H9 (cell line): Measurements from ENCODE around the gene SIN3B. TPM values are rescaled to one million over a fixed set of nuclear protein-coding genes. Genes with fewer than 3 reads are reported as not detected.

Experiments used
- DNase-seq: peaks from one replicate; pipeline ENCODE4 v3.0.0-alpha.2; 2017
- H2AFZ ChIP-seq: one replicate; pipeline ENCODE4 v1.6.1; 2013; ENCODE audit warnings: mild to moderate bottlenecking, low read length, control low read depth, moderate library complexity
- H2AK5ac ChIP-seq: 2 replicates; pipeline ENCODE4 v1.6.1; 2013; ENCODE audit warnings: low read length, control low read depth, mixed read lengths; ENCODE audit not compliant: insufficient read length
- H2BK120ac ChIP-seq: one replicate; pipeline ENCODE4 v1.6.1; 2013; ENCODE audit warnings: low read depth, mild to moderate bottlenecking, low read length, control low read depth, inconsistent platforms; ENCODE audit not compliant: poor library complexity, severe bottlenecking
- H2BK12ac ChIP-seq: 2 replicates; pipeline ENCODE4 v1.6.1; 2013; ENCODE audit warnings: low read length, control low read depth, mixed read lengths, low read depth; ENCODE audit not compliant: insufficient read length
- H2BK15ac ChIP-seq: 2 replicates; pipeline ENCODE4 v1.6.1; 2013; ENCODE audit warnings: low read depth, low read length, control low read depth
- H2BK20ac ChIP-seq: one replicate; pipeline ENCODE4 v1.6.1; 2013; ENCODE audit warnings: low read depth, mild to moderate bottlenecking, low read length, control low read depth, inconsistent platforms; ENCODE audit not compliant: poor library complexity, severe bottlenecking
- H2BK5ac ChIP-seq: 2 replicates; pipeline ENCODE4 v1.6.1; 2013; ENCODE audit warnings: low read length, control low read depth, mixed read lengths; ENCODE audit not compliant: insufficient read length
- H3K14ac ChIP-seq: 2 replicates; pipeline ENCODE4 v1.6.1; 2013; ENCODE audit warnings: low read length, control low read depth; ENCODE audit not compliant: insufficient read depth
- H3K18ac ChIP-seq: 2 replicates; pipeline ENCODE4 v1.6.1; 2013; ENCODE audit warnings: low read depth, mild to moderate bottlenecking, mixed read lengths, low read length, control low read depth; ENCODE audit not compliant: insufficient read length
- H3K23ac ChIP-seq: 2 replicates; pipeline ENCODE4 v1.6.1; 2013; ENCODE audit warnings: low read length, control low read depth, mixed read lengths, low read depth; ENCODE audit not compliant: insufficient read length
- H3K23me2 ChIP-seq: 2 replicates; pipeline ENCODE4 v1.6.1; 2013; ENCODE audit warnings: low read depth, mild to moderate bottlenecking, mixed read lengths, low read length, control low read depth; ENCODE audit not compliant: insufficient read length, poor library complexity, severe bottlenecking
- H3K27ac ChIP-seq: 2 replicates; pipeline ENCODE4 v1.5.1; 2013; ENCODE audit warnings: low read length, control low read depth, mixed read lengths, low read depth; ENCODE audit not compliant: insufficient read length
- H3K27me3 ChIP-seq: 2 replicates; pipeline ENCODE4 v1.6.1; 2013; ENCODE audit warnings: low read length, control low read depth, inconsistent platforms; ENCODE audit not compliant: insufficient read depth
- H3K4ac ChIP-seq: 2 replicates; pipeline ENCODE4 v1.6.1; 2013; ENCODE audit warnings: low read depth, mild to moderate bottlenecking, control low read depth, inconsistent platforms, low read length, moderate library complexity
- H3K4me1 ChIP-seq: 2 replicates; pipeline ENCODE4 v1.6.1; 2013; ENCODE audit warnings: low read length, control low read depth, inconsistent platforms; ENCODE audit not compliant: insufficient read depth
- H3K4me2 ChIP-seq: 2 replicates; pipeline ENCODE4 v1.6.1; 2013; ENCODE audit warnings: low read length, control low read depth, mixed read lengths; ENCODE audit not compliant: insufficient read length, insufficient read depth
- H3K56ac ChIP-seq: 2 replicates; pipeline ENCODE4 v1.6.1; 2013; ENCODE audit warnings: low read depth, mild to moderate bottlenecking, mixed read lengths, low read length, control low read depth; ENCODE audit not compliant: insufficient read length
- H3K79me1 ChIP-seq: 2 replicates; pipeline ENCODE4 v1.6.1; 2013; ENCODE audit warnings: low read depth, mild to moderate bottlenecking, moderate library complexity, low read length, control low read depth, inconsistent platforms; ENCODE audit not compliant: insufficient read depth, poor library complexity, severe bottlenecking
- H3K79me2 ChIP-seq: 2 replicates; pipeline ENCODE4 v1.6.1; 2013; ENCODE audit warnings: low read length, control low read depth, inconsistent platforms; ENCODE audit not compliant: insufficient read depth
- H3K9ac ChIP-seq: 2 replicates; pipeline ENCODE4 v1.6.1; 2013; ENCODE audit warnings: low read length, control low read depth, mixed read lengths; ENCODE audit not compliant: insufficient read length; ENCODE audit errors: extremely low read depth
- H3K9me3 ChIP-seq: one replicate; pipeline ENCODE4 v1.6.1; 2013; ENCODE audit warnings: low read depth, low read length, inconsistent platforms; ENCODE audit not compliant: control insufficient read depth
- H3T11ph ChIP-seq: one replicate; pipeline ENCODE4 v1.6.1; 2013; ENCODE audit warnings: mild to moderate bottlenecking, low read length, control low read depth, inconsistent platforms
- H4K20me1 ChIP-seq: one replicate; pipeline ENCODE4 v1.6.1; 2013; ENCODE audit not compliant: control insufficient read depth, insufficient read length, insufficient read depth
- H4K5ac ChIP-seq: 2 replicates; pipeline ENCODE4 v1.6.1; 2013; ENCODE audit warnings: low read depth, mild to moderate bottlenecking, mixed read lengths, low read length, control low read depth; ENCODE audit not compliant: insufficient read length
- H4K8ac ChIP-seq: replicated peaks from 2 replicates; pipeline ENCODE4 v1.6.1; 2013; ENCODE audit warnings: low read length, control low read depth, mixed read lengths, low read depth; ENCODE audit not compliant: insufficient read length
- H4K91ac ChIP-seq: 2 replicates; pipeline ENCODE4 v1.6.1; 2013; ENCODE audit warnings: low read depth, mild to moderate bottlenecking, moderate library complexity, mixed read lengths, low read length, control low read depth; ENCODE audit not compliant: insufficient read length
- H3K27ac Mint-ChIP-seq, 3 experiments: 2 replicates in 2 of 3; 3 replicates in 1 of 3; pipeline ENCODE4 v1.8.0; 2020 to 2021; ENCODE audit warnings: mixed read lengths in 3 of 3, mild to moderate bottlenecking in 1 of 3, moderate library complexity in 1 of 3
- H3K27me3 Mint-ChIP-seq: 2 replicates; pipeline ENCODE4 v1.8.0; 2021; ENCODE audit warnings: low read depth, mild to moderate bottlenecking, moderate library complexity, mixed read lengths
- H3K36me3 Mint-ChIP-seq, 3 experiments: 2 replicates in 2 of 3; 3 replicates in 1 of 3; pipeline ENCODE4 v1.8.0; 2020 to 2021; ENCODE audit warnings: low read depth in 3 of 3, mixed read lengths in 3 of 3; ENCODE audit not compliant: insufficient read depth in 1 of 3
- H3K4me1 Mint-ChIP-seq, 2 experiments: 2 replicates each; pipeline ENCODE4 v1.8.0; 2020; ENCODE audit warnings: mixed read lengths in 2 of 2
- H3K4me3 Mint-ChIP-seq, 2 experiments: 2 replicates in 1 of 2; 3 replicates in 1 of 2; pipeline ENCODE4 v1.8.0; 2020 to 2021; ENCODE audit warnings: mild to moderate bottlenecking in 2 of 2, mixed read lengths in 2 of 2, moderate library complexity in 1 of 2
- H3K9me3 Mint-ChIP-seq, 2 experiments: 2 replicates in 1 of 2; 3 replicates in 1 of 2; pipeline ENCODE4 v1.8.0; 2020; ENCODE audit warnings: mild to moderate bottlenecking in 2 of 2, mixed read lengths in 2 of 2, moderate library complexity in 1 of 2
- CTCF ChIP-seq: fragments of 200-600 bp; sonication (generic); conservative IDR thresholded peaks from 3 replicates; pipeline ENCODE4 v1.8.0; 2021; ENCODE audit warnings: antibody characterized with exemption, mild to moderate bottlenecking
- WGBS: extraction: QIAGEN DNeasy Blood & Tissue Kit; methylation state at CpG from one replicate; pipeline ENCODE4 v1.1.7; 2013; ENCODE audit warnings: missing lambda C conversion rate, low lambda C conversion rate, mixed read lengths; ENCODE audit not compliant: insufficient read length; ENCODE audit errors: extremely low coverage; 5-methylcytosine and 5-hydroxymethylcytosine counted together
- total RNA-seq: library from RNA; stranded (reverse); gene quantifications from 2 replicates; pipeline ENCODE4 v1.2.1, GENCODE V29; 2021

The SIN3B gene
- total RNA-seq, 1 experiment from 2014 or later, result 72.7 TPM

- no peak overlapping the region for H2BK120ac ChIP-seq
- H3T11ph ChIP-seq, result no peak overlapping the region
- Mint-ChIP-seq H3K27ac (no peak overlapping the region), H3K27me3 (peaks cover 1% of the 10 kb centered on the region), H3K4me1 (no peaks in the 10 kb centered on the region), H3K4me3 (no peak overlapping the region), H3K9me3 (peaks cover 19 to 27% of the 10 kb centered on the region in 2 experiments), H3K36me3 (peaks cover 14 to 23% (median 21%) of the 10 kb centered on the region in 3 experiments)
- no peaks in the 10 kb centered on the region for H3K27me3 ChIP-seq
- H3K79me1 ChIP-seq, result no peaks in the 10 kb centered on the region
- H3K79me2 ChIP-seq, result no peaks in the 10 kb centered on the region
- no peak for TF ChIP-seq CTCF
- no peak overlapping the region for H2BK15ac ChIP-seq
- no peak overlapping the region for H3K4ac ChIP-seq
- H3K27ac ChIP-seq, result no peak overlapping the region
- no peak overlapping the region for H3K9ac ChIP-seq
- H3K14ac ChIP-seq, result no peak overlapping the region
- H4K20me1 ChIP-seq, result no peaks in the 10 kb centered on the region
- no peak for DNase-seq
- H3K23me2 ChIP-seq, result no peaks in the 10 kb centered on the region
- H3K4me2 ChIP-seq, result no peak overlapping the region
- H3K4me1 ChIP-seq, result no peaks in the 10 kb centered on the region
- H3K9me3 ChIP-seq, result peaks cover 7% of the 10 kb centered on the region
- H2BK5ac ChIP-seq, result no peak overlapping the region
- no peak overlapping the region for H4K5ac ChIP-seq
- WGBS, result no CpG with 5 or more reads among the region's 7 CpGs
- H4K91ac ChIP-seq, result no peak overlapping the region
- no peak overlapping the region for H2AFZ ChIP-seq
- H3K18ac ChIP-seq, result no peak overlapping the region
- H3K23ac ChIP-seq, result no peak overlapping the region
- H4K8ac ChIP-seq, result no peak overlapping the region
- H2AK5ac ChIP-seq, result no peak overlapping the region
- no peak overlapping the region for H2BK20ac ChIP-seq
- no peak overlapping the region for H3K56ac ChIP-seq
- no peak overlapping the region for H2BK12ac ChIP-seq
Measured at GRCh38 chr19:16917401-16917800, 88.2 kb downstream of the SIN3B start.
